ENCODE data around the gene CASK.

- TF ChIP-seq CTCF (IDR thresholded peaks at IDR 0.05) (no peak), POLR2A (IDR thresholded peaks at IDR 0.05) (no peak)
Observed at GRCh38 chrX:41728125-41728524, 195.2 kb downstream of the CASK start.

Data from Peyer's patch (tissue), 4 donors.